GM12878 (cell line): Measurements from ENCODE around the gene EHMT2. TPM values are rescaled to one million over a fixed set of nuclear protein-coding genes. Genes with fewer than 3 reads are reported as not detected.

Experiments used
- ATAC-seq: fragments of 200-7000 bp; cut with Tn5 transposase; 3 replicates; pipeline ENCODE4 v1.9.1; 2020; ENCODE audit warnings: mild to moderate bottlenecking, moderate library complexity
- BruUV-seq: library from RNA; stranded (reverse); fragments of 400-500 nt; replicated peaks from 2 replicates; lab custom pipeline; 2021; lab: Mats Ljungman, UMichigan
- CTCF ChIA-PET: fragments of 300-600 bp; sonication (Branson Sonifier 250); formaldehyde crosslinking; extraction: SDS; loops from one replicate; lab custom pipeline; 2021; ENCODE audit warnings: inconsistent platforms; lab: Yijun Ruan, JAX
- POLR2A ChIA-PET: fragments of 350-600 bp; formaldehyde crosslinking; extraction: SDS; loops from one replicate; lab custom pipeline; 2021; ENCODE audit warnings: inconsistent platforms; lab: Charles Lee
- RAD21 ChIA-PET: fragments of 300-600 bp; sonication (Branson Sonifier 250); formaldehyde crosslinking; loops from one replicate; lab custom pipeline; 2023; ENCODE audit warnings: antibody characterized with exemption; ENCODE audit not compliant: unreplicated experiment; lab: Charles Lee
- SMC1A ChIA-PET: fragments of 300-600 bp; sonication (Branson Sonifier 250); formaldehyde crosslinking; loops from one replicate; lab custom pipeline; 2023; ENCODE audit not compliant: unreplicated experiment, uncharacterized antibody; lab: Charles Lee
- DNase-seq: peaks from one replicate; pipeline ENCODE4 v3.0.0-alpha.2; 2011; ENCODE audit warnings: low read depth, low spot score
- FAIRE-seq: peaks from 3 replicates; lab custom pipeline; 2011; peaks lifted over from hg19 to GRCh38; lab: Jason Lieb, UNC
- H2AFZ ChIP-seq: 2 replicates; pipeline ENCODE4 v1.6.0; 2011; ENCODE audit warnings: low read depth, low read length, control low read depth; ENCODE audit not compliant: control insufficient read depth
- H3K27ac ChIP-seq: 2 replicates; pipeline ENCODE4 v1.5.1; 2011; ENCODE audit warnings: control low read depth; ENCODE audit not compliant: control insufficient read depth, insufficient read depth
- H3K27me3 ChIP-seq, 2 experiments: replicated peaks in 1 of 2; 2 replicates each; pipeline versions ENCODE4 v1.6.0 to v1.6.1; 2011; ENCODE audit warnings: low read length in 1 of 2; ENCODE audit not compliant: control insufficient read depth in 2 of 2, insufficient read depth in 2 of 2
- H3K36me3 ChIP-seq, 2 experiments: 2 replicates each; pipeline ENCODE4 v1.5.1; 2011; ENCODE audit warnings: low read length in 1 of 2; ENCODE audit not compliant: control insufficient read depth in 2 of 2, insufficient read depth in 2 of 2
- H3K4me1 ChIP-seq: 2 replicates; pipeline ENCODE4 v1.6.1; 2011; ENCODE audit warnings: mild to moderate bottlenecking, low read length, moderate library complexity, mixed read lengths; ENCODE audit not compliant: control insufficient read depth, insufficient read depth
- H3K4me2 ChIP-seq: 2 replicates; pipeline ENCODE4 v1.6.0; 2011; ENCODE audit warnings: control low read depth; ENCODE audit not compliant: control insufficient read depth, insufficient read depth
- H3K4me3 ChIP-seq: fragments of 200-600 bp; sonication (generic); 2 replicates; pipeline ENCODE4 v1.5.1; 2016
- H3K79me2 ChIP-seq: 2 replicates; pipeline ENCODE4 v1.6.0; 2011; ENCODE audit warnings: low read length; ENCODE audit not compliant: control insufficient read depth, insufficient read depth
- H3K9ac ChIP-seq: 2 replicates; pipeline ENCODE4 v1.8.0; 2011; ENCODE audit warnings: low read length, control low read depth, mixed read lengths; ENCODE audit not compliant: control insufficient read depth, insufficient read depth
- H3K9me3 ChIP-seq: replicated peaks from 3 replicates; pipeline ENCODE4 v1.5.1; 2011; ENCODE audit warnings: mild to moderate bottlenecking, low read length; ENCODE audit not compliant: control insufficient read depth, insufficient read depth
- H4K20me1 ChIP-seq: 2 replicates; pipeline ENCODE4 v1.6.0; 2011; ENCODE audit not compliant: control insufficient read depth, insufficient read depth
- ATF7 ChIP-seq: fragments of 450-650 bp; IDR thresholded peaks from 2 replicates; pipeline ENCODE4 v1.6.1; 2016; ENCODE audit warnings: low read depth, mild to moderate bottlenecking
- CBX3 ChIP-seq: fragments of 200-600 bp; sonication (generic); IDR thresholded peaks from 2 replicates; pipeline ENCODE4 v1.6.1; 2016; ENCODE audit warnings: low read depth, borderline replicate concordance
- CREB1 ChIP-seq: IDR thresholded peaks from 2 replicates; pipeline ENCODE4 v1.6.1; 2012; ENCODE audit warnings: low read depth, mild to moderate bottlenecking, inconsistent platforms
- GABPA ChIP-seq: IDR thresholded peaks from 2 replicates; pipeline ENCODE4 v1.6.1; 2014; ENCODE audit warnings: antibody characterized with exemption, low read depth, mild to moderate bottlenecking, inconsistent platforms
- MXI1 ChIP-seq: fragments of 150-350 bp; IDR thresholded peaks from 2 replicates; pipeline ENCODE4 v1.6.1; 2011; ENCODE audit warnings: low read depth, mild to moderate bottlenecking, inconsistent platforms, low read length, improper control_type of control experiment
- POLR2AphosphoS2 ChIP-seq: IDR thresholded peaks from 2 replicates; pipeline ENCODE4 v1.6.1; 2011; ENCODE audit warnings: low read depth, mild to moderate bottlenecking, low read length, improper control_type of control experiment, moderate library complexity
- POU2F2 ChIP-seq: IDR thresholded peaks from 3 replicates; pipeline ENCODE4 v1.6.1; 2011; ENCODE audit warnings: low read depth, mild to moderate bottlenecking, low read length, borderline replicate concordance
- ZNF24 ChIP-seq: fragments of 450-650 bp; IDR thresholded peaks from 2 replicates; pipeline ENCODE4 v1.6.1; 2017; ENCODE audit warnings: antibody characterized with exemption, mild to moderate bottlenecking
- WGBS: methylation state at CpG from one replicate; pipeline ENCODE4 v1.1.6; 2016; ENCODE audit warnings: low lambda C conversion rate; ENCODE audit not compliant: insufficient replicate concordance, insufficient coverage; ENCODE audit errors: missing lambda C conversion rate; 5-methylcytosine and 5-hydroxymethylcytosine counted together
- in situ Hi-C: fragments of 300-500 bp; cut with MboI; formaldehyde crosslinking; loops from 9 replicates; pipeline ENCODE4 v1.14.3; 2018; ENCODE audit warnings: mixed read lengths
- intact Hi-C: fragments of 100-400 bp; cut with micrococcal nuclease; formaldehyde crosslinking; loops from one replicate; pipeline ENCODE4 v1.14.2; 2022; ENCODE audit not compliant: unreplicated experiment
- polyA plus RNA-seq, 11 experiments: library from polyadenylated mRNA; depleted of rRNA in 4 of 11; unstranded in 6 of 11; stranded (reverse) in 5 of 11; fragments of >200 nt; fragmentation: Nextera tagmentation in 4 of 11; fragmentation: Illumina TruSeq in 1 of 11; extraction: Ambion mirVana in 4 of 11; extraction: Trizol in 1 of 11; gene quantifications; 1 replicate in 1 of 11; 2 replicates in 10 of 11; pipeline versions ENCODE4 v1.2.1 to v1.2.3, GENCODE V29; 2011 to 2016; ENCODE audit warnings: inconsistent platforms in 2 of 11, missing spikeins in 2 of 11, low read depth in 1 of 11
- total RNA-seq, 4 experiments: library from RNA; depleted of rRNA in 3 of 4; stranded (reverse); fragments of >200 nt in 3 of 4; fragmentation: Illumina TruSeq in 1 of 4; extraction: Trizol in 1 of 4; gene quantifications; 2 replicates each; pipeline versions ENCODE4 v1.2.1 to v1.2.3, GENCODE V29; 2013 to 2021
- TF ChIP-seq, protein P1 (sequence below): fragments of 450-650 bp; IDR thresholded peaks from 2 replicates; pipeline ENCODE4 v1.6.1; 2017; ENCODE audit warnings: mild to moderate bottlenecking, moderate library complexity
- TF ChIP-seq, protein P2 (sequence below): IDR thresholded peaks from 2 replicates; pipeline ENCODE4 v1.6.1; 2011; ENCODE audit warnings: borderline replicate concordance, low read depth, mild to moderate bottlenecking, moderate library complexity, mixed read lengths, low read length; ENCODE audit not compliant: insufficient read depth; ENCODE audit errors: extremely low read length
- TF ChIP-seq, protein P3 (sequence below): IDR thresholded peaks from 2 replicates; pipeline ENCODE4 v1.6.1; 2012; ENCODE audit warnings: mild to moderate bottlenecking, low read depth, low read length
- TF ChIP-seq, protein P4 (sequence below), 3 experiments: IDR thresholded peaks in 2 of 3; conservative IDR thresholded peaks in 1 of 3; 2 replicates each; pipeline ENCODE4 v1.5.1; 2011; ENCODE audit warnings: low read depth in 3 of 3, low read length in 3 of 3, mild to moderate bottlenecking in 3 of 3, control low read depth in 2 of 3, moderate library complexity in 2 of 3, inconsistent platforms in 1 of 3, mixed read lengths in 1 of 3; ENCODE audit not compliant: control insufficient read depth in 2 of 3, insufficient read depth in 1 of 3; ENCODE audit errors: extremely low read depth in 1 of 3

EHMT2 gene
- total and polyA plus RNA-seq, 10 of the 15 experiments (the other 5 are each of a cell fraction or from before 2014, with no cell fraction given): 1.7 to 53.2 (median 36.3) TPM

DNA sequence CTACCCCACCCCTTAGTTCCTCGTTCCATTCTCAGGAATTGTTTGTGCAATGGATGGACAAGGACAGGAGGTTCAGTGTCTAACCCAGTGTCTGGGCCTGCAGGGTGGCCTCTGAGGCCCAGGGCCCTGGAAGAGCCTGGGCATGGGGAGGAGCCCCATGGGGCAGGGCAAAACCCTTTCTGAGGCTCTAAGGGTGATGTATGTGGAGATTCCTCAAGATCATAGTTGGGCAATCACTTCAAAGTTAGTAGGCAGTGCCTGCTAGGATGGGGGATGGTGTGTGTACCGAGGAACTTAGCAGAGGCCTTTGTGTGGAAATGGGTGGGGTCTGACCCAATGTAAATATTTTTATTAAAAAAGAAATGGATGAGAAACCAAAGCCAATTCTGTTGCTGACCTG is 23.3 kb upstream of the EHMT2 start:
- no peaks in the 10 kb centered on the region for H3K27me3 ChIP-seq
- SMC1A ChIA-PET: interaction anchor here (0.6 kb wide), 1 partner anchor 83 kb away, joined by 3 read pairs; no protein-coding TSS in a partner anchor
- H3K36me3 ChIP-seq: no peaks in the 10 kb centered on the region
- H3K4me3 ChIP-seq: no peak overlapping the region
- no peak overlapping the region for H2AFZ ChIP-seq
- no peak overlapping the region for H3K9ac ChIP-seq
- no peak overlapping the region for H3K4me2 ChIP-seq
- H3K9me3 ChIP-seq: peaks cover under 1% of the 10 kb centered on the region; the same call in 1 of the 3 replicates
- CTCF ChIA-PET: interaction anchor here (1.0 to 1.3 kb wide), 2 partner anchors 31 to 91 kb away, joined by 3 to 5 read pairs; no protein-coding TSS in a partner anchor
- no peak for DNase-seq
- H4K20me1 ChIP-seq: no peaks in the 10 kb centered on the region
- in situ Hi-C loops (no loop called here), intact Hi-C loops (no loop called here)
- H3K4me1 ChIP-seq: no peaks in the 10 kb centered on the region
- no peak for FAIRE-seq
- 35% methylated on average over 2 of the region's 2 CpGs for WGBS
- H3K27ac ChIP-seq: no peak overlapping the region
- no peaks in the 10 kb centered on the region for H3K79me2 ChIP-seq
- TF ChIP-seq, protein P1, sequence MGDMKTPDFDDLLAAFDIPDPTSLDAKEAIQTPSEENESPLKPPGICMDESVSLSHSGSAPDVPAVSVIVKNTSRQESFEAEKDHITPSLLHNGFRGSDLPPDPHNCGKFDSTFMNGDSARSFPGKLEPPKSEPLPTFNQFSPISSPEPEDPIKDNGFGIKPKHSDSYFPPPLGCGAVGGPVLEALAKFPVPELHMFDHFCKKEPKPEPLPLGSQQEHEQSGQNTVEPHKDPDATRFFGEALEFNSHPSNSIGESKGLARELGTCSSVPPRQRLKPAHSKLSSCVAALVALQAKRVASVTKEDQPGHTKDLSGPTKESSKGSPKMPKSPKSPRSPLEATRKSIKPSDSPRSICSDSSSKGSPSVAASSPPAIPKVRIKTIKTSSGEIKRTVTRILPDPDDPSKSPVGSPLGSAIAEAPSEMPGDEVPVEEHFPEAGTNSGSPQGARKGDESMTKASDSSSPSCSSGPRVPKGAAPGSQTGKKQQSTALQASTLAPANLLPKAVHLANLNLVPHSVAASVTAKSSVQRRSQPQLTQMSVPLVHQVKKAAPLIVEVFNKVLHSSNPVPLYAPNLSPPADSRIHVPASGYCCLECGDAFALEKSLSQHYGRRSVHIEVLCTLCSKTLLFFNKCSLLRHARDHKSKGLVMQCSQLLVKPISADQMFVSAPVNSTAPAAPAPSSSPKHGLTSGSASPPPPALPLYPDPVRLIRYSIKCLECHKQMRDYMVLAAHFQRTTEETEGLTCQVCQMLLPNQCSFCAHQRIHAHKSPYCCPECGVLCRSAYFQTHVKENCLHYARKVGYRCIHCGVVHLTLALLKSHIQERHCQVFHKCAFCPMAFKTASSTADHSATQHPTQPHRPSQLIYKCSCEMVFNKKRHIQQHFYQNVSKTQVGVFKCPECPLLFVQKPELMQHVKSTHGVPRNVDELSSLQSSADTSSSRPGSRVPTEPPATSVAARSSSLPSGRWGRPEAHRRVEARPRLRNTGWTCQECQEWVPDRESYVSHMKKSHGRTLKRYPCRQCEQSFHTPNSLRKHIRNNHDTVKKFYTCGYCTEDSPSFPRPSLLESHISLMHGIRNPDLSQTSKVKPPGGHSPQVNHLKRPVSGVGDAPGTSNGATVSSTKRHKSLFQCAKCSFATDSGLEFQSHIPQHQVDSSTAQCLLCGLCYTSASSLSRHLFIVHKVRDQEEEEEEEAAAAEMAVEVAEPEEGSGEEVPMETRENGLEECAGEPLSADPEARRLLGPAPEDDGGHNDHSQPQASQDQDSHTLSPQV: no peak
- TF ChIP-seq GABPA: no peak
- TF ChIP-seq CBX3: no peak
- no peak for TF ChIP-seq CREB1
- TF ChIP-seq ZNF24: no peak
- no peak for TF ChIP-seq POU2F2
- TF ChIP-seq, protein P2, sequence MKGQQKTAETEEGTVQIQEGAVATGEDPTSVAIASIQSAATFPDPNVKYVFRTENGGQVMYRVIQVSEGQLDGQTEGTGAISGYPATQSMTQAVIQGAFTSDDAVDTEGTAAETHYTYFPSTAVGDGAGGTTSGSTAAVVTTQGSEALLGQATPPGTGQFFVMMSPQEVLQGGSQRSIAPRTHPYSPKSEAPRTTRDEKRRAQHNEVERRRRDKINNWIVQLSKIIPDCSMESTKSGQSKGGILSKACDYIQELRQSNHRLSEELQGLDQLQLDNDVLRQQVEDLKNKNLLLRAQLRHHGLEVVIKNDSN: no peak
- TF ChIP-seq POLR2AphosphoS2: no peak
- TF ChIP-seq, protein P3, sequence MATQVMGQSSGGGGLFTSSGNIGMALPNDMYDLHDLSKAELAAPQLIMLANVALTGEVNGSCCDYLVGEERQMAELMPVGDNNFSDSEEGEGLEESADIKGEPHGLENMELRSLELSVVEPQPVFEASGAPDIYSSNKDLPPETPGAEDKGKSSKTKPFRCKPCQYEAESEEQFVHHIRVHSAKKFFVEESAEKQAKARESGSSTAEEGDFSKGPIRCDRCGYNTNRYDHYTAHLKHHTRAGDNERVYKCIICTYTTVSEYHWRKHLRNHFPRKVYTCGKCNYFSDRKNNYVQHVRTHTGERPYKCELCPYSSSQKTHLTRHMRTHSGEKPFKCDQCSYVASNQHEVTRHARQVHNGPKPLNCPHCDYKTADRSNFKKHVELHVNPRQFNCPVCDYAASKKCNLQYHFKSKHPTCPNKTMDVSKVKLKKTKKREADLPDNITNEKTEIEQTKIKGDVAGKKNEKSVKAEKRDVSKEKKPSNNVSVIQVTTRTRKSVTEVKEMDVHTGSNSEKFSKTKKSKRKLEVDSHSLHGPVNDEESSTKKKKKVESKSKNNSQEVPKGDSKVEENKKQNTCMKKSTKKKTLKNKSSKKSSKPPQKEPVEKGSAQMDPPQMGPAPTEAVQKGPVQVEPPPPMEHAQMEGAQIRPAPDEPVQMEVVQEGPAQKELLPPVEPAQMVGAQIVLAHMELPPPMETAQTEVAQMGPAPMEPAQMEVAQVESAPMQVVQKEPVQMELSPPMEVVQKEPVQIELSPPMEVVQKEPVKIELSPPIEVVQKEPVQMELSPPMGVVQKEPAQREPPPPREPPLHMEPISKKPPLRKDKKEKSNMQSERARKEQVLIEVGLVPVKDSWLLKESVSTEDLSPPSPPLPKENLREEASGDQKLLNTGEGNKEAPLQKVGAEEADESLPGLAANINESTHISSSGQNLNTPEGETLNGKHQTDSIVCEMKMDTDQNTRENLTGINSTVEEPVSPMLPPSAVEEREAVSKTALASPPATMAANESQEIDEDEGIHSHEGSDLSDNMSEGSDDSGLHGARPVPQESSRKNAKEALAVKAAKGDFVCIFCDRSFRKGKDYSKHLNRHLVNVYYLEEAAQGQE: no peak
- TF ChIP-seq, protein P4, sequence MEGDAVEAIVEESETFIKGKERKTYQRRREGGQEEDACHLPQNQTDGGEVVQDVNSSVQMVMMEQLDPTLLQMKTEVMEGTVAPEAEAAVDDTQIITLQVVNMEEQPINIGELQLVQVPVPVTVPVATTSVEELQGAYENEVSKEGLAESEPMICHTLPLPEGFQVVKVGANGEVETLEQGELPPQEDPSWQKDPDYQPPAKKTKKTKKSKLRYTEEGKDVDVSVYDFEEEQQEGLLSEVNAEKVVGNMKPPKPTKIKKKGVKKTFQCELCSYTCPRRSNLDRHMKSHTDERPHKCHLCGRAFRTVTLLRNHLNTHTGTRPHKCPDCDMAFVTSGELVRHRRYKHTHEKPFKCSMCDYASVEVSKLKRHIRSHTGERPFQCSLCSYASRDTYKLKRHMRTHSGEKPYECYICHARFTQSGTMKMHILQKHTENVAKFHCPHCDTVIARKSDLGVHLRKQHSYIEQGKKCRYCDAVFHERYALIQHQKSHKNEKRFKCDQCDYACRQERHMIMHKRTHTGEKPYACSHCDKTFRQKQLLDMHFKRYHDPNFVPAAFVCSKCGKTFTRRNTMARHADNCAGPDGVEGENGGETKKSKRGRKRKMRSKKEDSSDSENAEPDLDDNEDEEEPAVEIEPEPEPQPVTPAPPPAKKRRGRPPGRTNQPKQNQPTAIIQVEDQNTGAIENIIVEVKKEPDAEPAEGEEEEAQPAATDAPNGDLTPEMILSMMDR (IDR thresholded peaks at IDR 0.05 in 2 of 3, conservative IDR thresholded peaks at IDR 0.05 in 1 of 3; ENCODE audit: control insufficient read depth in 2 of 3, extremely low read depth in 1 of 3, insufficient read depth in 1 of 3, low read depth in 3 of 3, low read length in 3 of 3): no peak
- no peak for TF ChIP-seq MXI1
- TF ChIP-seq ATF7: no peak
- RAD21 ChIA-PET: no interaction called here
- no peak for ATAC-seq
- no TSS peak for BruUV-seq
- POLR2A ChIA-PET: interaction anchor here (0.6 kb wide), 1 partner anchor 306 kb away, joined by 3 read pairs; the partner anchor contains the start of gene AIF1
